ENCODE data around the gene LRFN2. TPM values are rescaled to one million over a fixed set of nuclear protein-coding genes. Genes with fewer than 3 reads are reported as not detected.

Gene LRFN2
- total and polyA plus RNA-seq, 4 donors = 0.01 to 0.06 TPM; not detected in 2

DNA sequence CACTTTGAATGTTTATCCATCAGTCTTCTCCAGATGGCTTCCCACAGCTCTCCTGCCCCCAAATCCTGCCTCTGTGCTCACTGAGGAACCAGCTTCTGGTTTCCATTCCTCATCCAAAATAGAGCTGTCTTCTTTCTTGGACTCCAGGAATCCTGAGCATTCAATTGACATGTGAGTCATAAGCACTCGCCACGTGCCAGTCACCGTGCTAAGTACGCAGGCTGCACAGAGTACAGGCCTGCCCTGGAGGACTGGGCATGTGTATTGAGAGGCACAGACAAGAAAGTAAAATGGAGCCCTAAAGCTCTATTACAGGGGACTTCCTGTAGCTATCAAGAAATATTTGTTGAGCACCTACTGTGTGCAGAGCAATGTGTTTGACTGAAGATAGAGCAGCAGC lies 39.7 kb upstream of the LRFN2 start:
- H3K4me1 ChIP-seq (ENCODE audit: control insufficient read depth in 5 of 5, insufficient read depth in 5 of 5, low read length in 5 of 5) = peaks cover 0 to 10% (median 2%) of the 10 kb centered on the region in 5 donors
- H3K9me3 ChIP-seq (ENCODE audit: control insufficient read depth in 4 of 4, insufficient read depth in 3 of 4, low read length in 3 of 4) = peaks cover 0 to 3% (median 1%) of the 10 kb centered on the region in 4 donors
- no peaks in the 10 kb centered on the region for H3K36me3 ChIP-seq (ENCODE audit: control insufficient read depth in 4 of 4, insufficient read depth in 4 of 4, low read length in 4 of 4)
- no peak overlapping the region for H3K4me3 ChIP-seq
- TF ChIP-seq CTCF (IDR thresholded peaks at IDR 0.05; ENCODE audit: control extremely low read depth, extremely low read depth) = no peak
- no peak overlapping the region for H3K9ac ChIP-seq (ENCODE audit: insufficient read depth in 1 of 2, low read length in 2 of 2)
- no peak overlapping the region for H3K27ac ChIP-seq (ENCODE audit: low read depth in 1 of 2, low read length in 1 of 2)
- DNase-seq = no peak
- WGBS, 2 donors = 92 to 93% methylated on average over 4 of the region's 4 CpGs
- H3K27me3 ChIP-seq (ENCODE audit: control insufficient read depth in 3 of 3, insufficient read depth in 3 of 3, low read length in 2 of 3) = no peaks in the 10 kb centered on the region
- no peak for ATAC-seq (ENCODE audit: insufficient read depth, low FRiP score)

- 70 to 87% methylated on average over 3 of the region's 3 CpGs for WGBS, 2 donors
- ATAC-seq (ENCODE audit: insufficient read depth, low FRiP score) = no peak
- DNase-seq = no peak
- Histone ChIP-seq H3K36me3 (ENCODE audit: control insufficient read depth in 4 of 4, insufficient read depth in 4 of 4, low read length in 4 of 4) (no peaks in the 10 kb centered on the region), H3K27me3 (ENCODE audit: control insufficient read depth in 3 of 3, insufficient read depth in 3 of 3, low read length in 2 of 3) (peaks cover 0 to 2% (median 0%) of the 10 kb centered on the region in 3 donors), H3K4me3 (no peak overlapping the region), H3K4me1 (ENCODE audit: control insufficient read depth in 5 of 5, insufficient read depth in 5 of 5, low read length in 5 of 5) (no peaks in the 10 kb centered on the region), H3K9ac (ENCODE audit: insufficient read depth in 1 of 2, low read length in 2 of 2) (no peak overlapping the region), H3K27ac (ENCODE audit: low read depth in 1 of 2, low read length in 1 of 2) (no peak overlapping the region), H3K9me3 (ENCODE audit: control insufficient read depth in 4 of 4, insufficient read depth in 3 of 4, low read length in 3 of 4) (peaks cover 0 to 3% (median 1%) of the 10 kb centered on the region in 4 donors)
- no peak for TF ChIP-seq CTCF (IDR thresholded peaks at IDR 0.05; ENCODE audit: control extremely low read depth, extremely low read depth)
Measured at GRCh38 chr6:40623932-40624331, 36.8 kb upstream of the LRFN2 start.

- H3K9me3 ChIP-seq (ENCODE audit: control insufficient read depth in 4 of 4, insufficient read depth in 3 of 4, low read length in 3 of 4) = peaks cover 0 to 3% (median 1%) of the 10 kb centered on the region in 4 donors
- H3K4me1 ChIP-seq (ENCODE audit: control insufficient read depth in 5 of 5, insufficient read depth in 5 of 5, low read length in 5 of 5) = no peaks in the 10 kb centered on the region
- no peaks in the 10 kb centered on the region for H3K36me3 ChIP-seq (ENCODE audit: control insufficient read depth in 4 of 4, insufficient read depth in 4 of 4, low read length in 4 of 4)
- no peak overlapping the region for H3K9ac ChIP-seq (ENCODE audit: insufficient read depth in 1 of 2, low read length in 2 of 2)
- no peak for ATAC-seq (ENCODE audit: insufficient read depth, low FRiP score)
- peaks cover 0 to 6% (median 0%) of the 10 kb centered on the region in 3 donors for H3K27me3 ChIP-seq (ENCODE audit: control insufficient read depth in 3 of 3, insufficient read depth in 3 of 3, low read length in 2 of 3)
- 77 to 79% methylated on average over 5 of the region's 5 CpGs for WGBS, 2 donors
- no peak overlapping the region for H3K27ac ChIP-seq (ENCODE audit: low read depth in 1 of 2, low read length in 1 of 2)
- TF ChIP-seq CTCF (IDR thresholded peaks at IDR 0.05; ENCODE audit: control extremely low read depth, extremely low read depth) = no peak
- H3K4me3 ChIP-seq = no peak overlapping the region
- DNase-seq = no peak
Measured at GRCh38 chr6:40623178-40623577, 36.0 kb upstream of the LRFN2 start.

All from lung (tissue), 12 donors.